ENCODE measurements around the gene PPM1H.

DNA sequence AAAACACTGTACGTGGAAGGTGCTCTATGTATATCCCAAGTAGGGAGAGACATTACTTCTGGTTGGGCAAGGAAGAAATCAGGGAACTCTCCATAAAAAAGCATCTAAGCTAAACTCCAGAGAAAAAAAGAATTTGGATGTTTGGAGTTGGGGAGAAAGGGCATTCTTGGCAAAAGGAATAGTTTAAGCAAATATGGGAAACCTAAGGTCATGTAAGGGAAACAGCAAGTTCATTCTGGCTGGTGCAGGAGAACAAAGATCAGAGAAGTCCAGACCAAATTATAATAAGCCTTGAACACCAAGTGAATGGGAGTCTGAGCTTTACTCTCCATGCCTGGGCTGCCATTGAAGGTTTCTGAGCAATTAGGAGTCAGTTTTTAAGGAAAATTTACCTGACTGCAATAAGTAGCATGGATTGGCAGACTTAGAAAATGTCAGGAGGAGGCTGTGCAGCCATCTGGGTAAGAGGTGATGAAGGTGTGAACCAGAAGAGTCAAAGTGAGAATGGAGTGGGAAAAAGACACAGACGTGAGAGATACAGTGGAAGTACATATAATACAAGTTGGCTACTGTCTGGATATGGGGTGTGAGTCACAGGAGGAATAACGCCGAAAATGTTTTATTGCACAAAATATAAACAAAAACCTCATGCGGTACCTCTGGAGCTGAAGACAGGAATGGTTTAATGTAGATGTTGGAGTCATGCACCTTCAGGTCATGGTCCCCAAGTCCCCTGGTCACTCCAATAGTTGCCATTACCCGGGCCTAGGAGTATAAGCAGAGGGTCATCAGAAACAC is 245.7 kb downstream of the PPM1H start:
- TF ChIP-seq POLR2A (IDR thresholded peaks at IDR 0.05): no peak
- no peak for TF ChIP-seq CTCF (IDR thresholded peaks at IDR 0.05)

All from sigmoid colon (tissue), 3 donors.